HG02973 (cell line): ENCODE measurements around the gene FMO4.
"Not testable (repeated sequence)": the region's sequence is repeated elsewhere in the genome, so short reads cannot be mapped to it uniquely, and the experiment has no call there.

Source experiments
- ATAC-seq: cut with Tn5 transposase; IDR thresholded peaks from one replicate; pipeline ENCODE4 v1.9.1; 2021; ENCODE audit warnings: moderate library complexity; ENCODE audit not compliant: unreplicated experiment

FMO4 gene

GRCh38 chr1:171329251-171329650 is 15.3 kb downstream of the FMO4 start:
- no peak for ATAC-seq

GRCh38 chr1:171334024-171334640 is 20.1 kb downstream of the FMO4 start:
- no peak for ATAC-seq

- no peak for ATAC-seq
These were observed 22.0 kb downstream of the FMO4 start for GRCh38 chr1:171335964-171336363.

- not testable (repeated sequence) for ATAC-seq
These were observed 25.4 kb downstream of the FMO4 start for GRCh38 chr1:171339345-171339744.

- ATAC-seq, result no peak
These were observed 29.9 kb downstream of the FMO4 start for GRCh38 chr1:171343727-171344472.

- ATAC-seq, result no peak
These were observed 30.5 kb downstream of the FMO4 start for GRCh38 chr1:171344473-171344820.

GRCh38 chr1:171345536-171345935 is 31.6 kb downstream of the FMO4 start:
- ATAC-seq, result no peak

- ATAC-seq, result no peak
These were observed 32.9 kb downstream of the FMO4 start for GRCh38 chr1:171346881-171347280.

- no peak for ATAC-seq
These were observed 36.6 kb downstream of the FMO4 start for GRCh38 chr1:171350594-171350993.

- no peak for ATAC-seq
These were observed 38.0 kb downstream of the FMO4 start for GRCh38 chr1:171351961-171352360.

GRCh38 chr1:171352554-171352953 is 38.6 kb downstream of the FMO4 start:
- no peak for ATAC-seq

- ATAC-seq, result no peak
These were observed 41.7 kb downstream of the FMO4 start for GRCh38 chr1:171355727-171356126.

GRCh38 chr1:171357179-171357578 is 43.2 kb downstream of the FMO4 start:
- ATAC-seq, result no peak

- ATAC-seq, result not testable (repeated sequence)
These were observed 45.3 kb downstream of the FMO4 start for GRCh38 chr1:171359355-171359648.

- ATAC-seq, result not testable (repeated sequence)
These were observed 45.9 kb downstream of the FMO4 start for GRCh38 chr1:171359731-171360527.

GRCh38 chr1:171366085-171366484 is 52.1 kb downstream of the FMO4 start:
- ATAC-seq, result no peak

- ATAC-seq, result no peak
These were observed 52.8 kb downstream of the FMO4 start for GRCh38 chr1:171366816-171367215.

- no peak for ATAC-seq
These were observed 53.5 kb downstream of the FMO4 start for GRCh38 chr1:171367436-171367835.

- ATAC-seq, result no peak
These were observed 58.6 kb downstream of the FMO4 start for GRCh38 chr1:171372418-171373084.

GRCh38 chr1:171373357-171374122 is 59.6 kb downstream of the FMO4 start:
- ATAC-seq, result not testable (repeated sequence)

- no peak for ATAC-seq
These were observed 65.9 kb downstream of the FMO4 start for GRCh38 chr1:171379846-171380245.
